HPDE6-E6E7 (cell line): ENCODE data around the gene CEP97.

Experiments
- DNase-seq: peaks from one replicate; pipeline ENCODE4 v3.0.0; 2011; ENCODE audit warnings: missing footprints; ENCODE audit errors: extremely low spot score

Gene CEP97

DNA sequence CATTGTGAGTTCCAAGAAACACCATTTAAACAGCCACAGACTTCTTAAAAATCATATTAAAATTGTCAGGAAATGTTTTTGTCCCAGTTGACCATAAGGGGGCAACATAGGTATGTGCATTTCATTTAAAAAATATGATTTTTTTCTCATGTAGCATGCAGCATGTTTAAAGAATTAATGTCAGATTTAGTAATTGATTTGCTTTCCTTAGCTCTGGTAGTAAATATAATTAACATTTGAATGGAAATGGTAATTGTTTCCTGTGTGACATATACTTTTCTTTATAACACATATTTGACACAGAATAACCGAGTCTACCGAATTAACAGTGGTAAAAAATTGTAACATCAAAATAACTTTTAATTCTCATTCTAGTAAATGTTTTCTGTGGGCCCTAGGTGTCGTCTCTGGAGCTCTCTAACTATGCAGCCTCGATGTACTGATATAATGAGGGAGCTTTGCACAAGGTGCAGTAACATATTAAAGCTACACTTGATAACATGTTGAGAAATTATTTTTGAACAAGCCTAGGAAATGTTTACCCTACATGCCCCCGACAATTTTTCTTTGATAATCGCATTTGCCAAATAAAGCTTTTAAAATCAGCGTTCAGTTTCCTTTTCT is 89.5 kb downstream of the CEP97 start:
- no peak for DNase-seq

DNA sequence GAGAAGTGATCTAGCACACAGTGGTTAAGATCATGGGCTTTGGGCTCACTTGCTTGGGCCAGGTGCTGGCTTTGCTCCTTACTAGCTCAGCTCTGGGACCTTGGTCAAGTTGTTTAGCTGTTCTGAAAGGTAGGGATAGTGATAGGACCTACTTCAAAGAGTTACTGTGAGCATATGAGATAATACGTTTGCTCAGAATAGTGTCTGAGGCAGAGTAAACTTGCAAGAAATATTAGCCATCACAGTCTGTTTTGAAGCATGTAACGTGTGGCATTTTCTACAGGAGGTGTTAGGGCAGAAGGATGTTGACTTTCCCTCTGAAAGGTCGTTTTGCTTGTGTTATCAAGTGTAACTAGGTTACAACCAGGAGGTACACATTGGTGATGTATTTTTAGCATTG is 90.4 kb downstream of the CEP97 start:
- no peak for DNase-seq

DNA sequence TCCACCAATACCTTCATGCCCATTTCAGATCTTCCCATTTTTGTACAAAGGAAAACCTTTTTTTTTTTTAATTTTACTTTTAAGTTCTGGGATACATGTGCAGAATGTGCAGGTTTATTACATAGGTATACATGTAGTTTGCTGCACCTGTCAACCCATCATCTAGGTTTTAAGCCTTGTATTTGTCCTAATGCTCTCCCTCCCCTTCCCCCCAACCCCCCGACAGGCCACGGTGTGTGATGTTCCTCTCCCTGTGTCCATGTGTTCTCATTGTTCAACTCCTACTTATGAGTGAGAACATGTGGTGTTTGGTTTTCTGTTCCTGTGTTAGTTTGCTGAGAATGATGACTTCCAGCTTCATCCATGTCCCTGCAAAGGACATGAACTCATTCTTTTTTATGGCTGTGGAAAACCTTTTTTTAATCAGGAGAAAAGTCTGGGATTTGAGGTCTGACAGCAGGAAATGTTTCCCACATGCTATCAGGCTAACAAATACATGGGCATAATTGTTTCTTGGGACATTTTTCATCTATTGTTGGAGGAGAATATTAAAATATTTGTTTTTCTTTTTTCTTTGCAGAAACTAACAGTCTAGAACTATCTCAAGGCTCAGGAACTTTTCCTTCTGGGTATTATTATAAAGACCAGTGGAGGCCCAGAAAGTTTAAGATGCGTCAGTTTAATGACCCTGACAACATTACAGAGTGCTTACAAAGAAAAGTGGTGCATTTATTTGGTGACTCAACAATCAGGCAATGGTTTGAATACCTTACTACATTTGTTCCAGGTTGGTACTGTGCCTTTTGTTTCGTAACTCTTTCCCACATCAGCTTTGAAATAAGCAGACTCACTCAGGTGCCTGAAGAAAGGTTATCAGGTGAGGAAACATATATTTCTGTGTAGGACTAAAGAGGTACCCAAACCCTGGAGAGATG is 92.1 kb downstream of the CEP97 start:
- no peak for DNase-seq

DNA sequence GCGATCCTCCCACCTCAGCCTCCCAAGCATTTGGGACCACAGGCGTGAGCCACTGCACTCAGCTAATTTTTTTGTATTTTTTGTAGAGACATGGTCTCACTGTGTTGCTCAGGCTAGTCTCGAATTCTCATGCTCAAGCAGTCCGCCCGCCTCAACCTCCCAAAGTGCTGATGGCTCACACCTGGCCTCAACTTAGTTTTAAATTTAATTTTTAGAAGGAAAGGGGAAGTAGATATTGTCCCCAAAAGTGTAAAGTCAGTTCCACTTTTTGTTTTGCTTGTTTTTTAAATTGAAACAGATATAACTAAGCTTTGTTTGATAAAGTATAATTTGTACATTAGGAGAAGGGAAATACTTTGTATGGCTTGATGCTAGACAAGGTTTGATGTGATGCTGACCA is 93.6 kb downstream of the CEP97 start:
- no peak for DNase-seq

DNA sequence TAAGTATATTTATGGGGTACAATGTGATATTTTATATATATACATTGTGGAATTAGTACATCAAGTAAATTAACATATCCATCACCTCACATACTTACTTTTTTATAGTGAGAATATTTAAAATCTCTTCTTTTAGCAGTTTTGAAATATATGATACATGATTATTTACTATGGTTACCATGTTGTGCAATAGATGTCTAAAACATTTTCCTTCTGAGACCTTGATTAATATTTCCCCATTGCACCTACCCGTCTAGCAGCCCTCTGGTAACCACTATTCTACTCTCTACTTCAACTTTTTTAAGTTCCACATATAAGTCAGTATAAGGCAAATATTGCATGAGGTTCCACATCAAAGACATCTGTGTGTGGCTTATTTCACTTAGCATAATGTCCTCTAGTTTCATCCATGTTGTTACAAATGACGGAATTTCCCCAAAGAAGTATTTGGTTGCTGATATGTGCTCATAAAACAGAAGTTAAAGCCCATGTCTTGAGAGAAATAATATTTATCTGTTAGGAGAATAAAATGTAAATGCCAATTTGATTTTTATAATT is 95.3 kb downstream of the CEP97 start:
- no peak for DNase-seq
